ENCODE measurements around the gene HDAC11. TPM values are rescaled to one million over a fixed set of nuclear protein-coding genes. Genes with fewer than 3 reads are reported as not detected.
"Not testable (repeated sequence)": the region's sequence is repeated elsewhere in the genome, so short reads cannot be mapped to it uniquely, and the experiment has no call there.

HDAC11 gene
- total and polyA plus RNA-seq, 9 donors, result 14.9 to 20.2 (median 17.4) TPM

DNA sequence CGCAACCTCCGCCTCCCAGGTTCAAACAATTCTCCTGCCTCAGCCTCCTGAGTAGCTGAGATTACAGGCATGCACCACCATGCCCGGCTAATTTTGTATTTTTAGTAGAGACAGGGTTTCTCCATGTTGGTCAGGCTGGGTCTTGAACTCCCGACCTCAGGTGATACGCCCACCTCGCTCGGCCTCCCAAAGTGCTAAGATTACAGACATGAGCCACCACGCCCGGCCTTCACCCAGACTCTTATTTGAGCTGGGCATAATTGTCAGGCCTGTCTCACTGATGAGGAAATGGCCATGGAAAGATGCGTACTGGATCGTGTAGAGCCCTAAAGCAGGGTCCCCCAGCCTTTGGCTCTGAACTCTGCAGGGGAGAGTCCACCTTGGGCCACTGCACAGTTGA is 19.1 kb downstream of the HDAC11 start:
- not testable (repeated sequence) for H3K36me3 ChIP-seq (ENCODE audit: control insufficient read depth, insufficient read depth, low read length); H3K4me3 ChIP-seq (ENCODE audit: low read length); H3K27me3 ChIP-seq (ENCODE audit: control insufficient read depth, insufficient read depth, low read length); DNase-seq; H3K9me3 ChIP-seq (replicated peaks; ENCODE audit: control insufficient read depth, low read depth, low read length); H3K27ac ChIP-seq (ENCODE audit: low read length); H3K4me1 ChIP-seq (ENCODE audit: control insufficient read depth, insufficient read depth, low read length)
- WGBS (ENCODE audit: insufficient coverage), result 90% methylated on average over 9 of the region's 11 CpGs

DNA sequence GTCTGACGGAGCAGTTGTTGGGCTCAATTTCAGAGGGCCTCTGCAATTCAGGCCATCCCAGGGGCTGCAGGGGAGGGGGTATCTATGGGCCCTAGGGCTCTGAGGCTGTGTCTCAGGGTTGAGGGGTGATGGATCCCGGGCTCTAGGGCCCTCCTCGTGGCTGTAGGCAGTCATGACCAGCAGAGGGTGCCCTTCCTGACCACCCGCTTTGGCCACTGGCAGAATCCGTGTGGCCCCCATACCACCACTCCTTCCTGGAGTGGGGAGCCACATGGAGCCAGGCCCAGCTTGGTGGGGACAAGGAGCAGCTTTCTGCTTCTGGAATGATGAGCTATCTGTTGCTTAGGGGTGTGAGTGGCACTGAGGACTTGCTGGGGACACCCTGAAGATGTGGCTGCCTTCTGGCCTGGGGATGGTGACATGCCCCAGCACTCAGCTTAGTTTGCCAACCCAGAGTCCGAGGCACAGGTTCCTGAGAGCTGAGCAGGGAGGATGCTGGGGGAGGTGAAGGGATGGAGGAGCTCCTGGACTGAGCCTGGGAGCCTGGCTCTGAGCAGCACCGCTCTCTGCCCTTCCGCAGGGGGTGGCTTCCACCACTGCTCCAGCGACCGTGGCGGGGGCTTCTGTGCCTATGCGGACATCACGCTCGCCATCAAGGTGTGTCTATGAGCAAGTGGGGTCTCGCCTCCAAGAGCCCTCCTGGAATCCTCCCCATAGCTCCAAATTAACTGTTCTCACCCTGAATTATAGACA is 20.2 kb downstream of the HDAC11 start:
- H3K36me3 ChIP-seq (ENCODE audit: control insufficient read depth, insufficient read depth, low read length), result peaks cover 10% of the 10 kb centered on the region
- H3K4me1 ChIP-seq (ENCODE audit: control insufficient read depth, insufficient read depth, low read length), result peaks cover 9% of the 10 kb centered on the region
- no peaks in the 10 kb centered on the region for H3K9me3 ChIP-seq (replicated peaks; ENCODE audit: control insufficient read depth, low read depth, low read length)
- 92% methylated on average over 3 of the region's 15 CpGs for WGBS (ENCODE audit: insufficient coverage)
- H3K4me3 ChIP-seq (ENCODE audit: low read length), result no peak overlapping the region
- no peak for DNase-seq
- no peaks in the 10 kb centered on the region for H3K27me3 ChIP-seq (ENCODE audit: control insufficient read depth, insufficient read depth, low read length)
- H3K27ac ChIP-seq (ENCODE audit: low read length), result no peak overlapping the region

DNA sequence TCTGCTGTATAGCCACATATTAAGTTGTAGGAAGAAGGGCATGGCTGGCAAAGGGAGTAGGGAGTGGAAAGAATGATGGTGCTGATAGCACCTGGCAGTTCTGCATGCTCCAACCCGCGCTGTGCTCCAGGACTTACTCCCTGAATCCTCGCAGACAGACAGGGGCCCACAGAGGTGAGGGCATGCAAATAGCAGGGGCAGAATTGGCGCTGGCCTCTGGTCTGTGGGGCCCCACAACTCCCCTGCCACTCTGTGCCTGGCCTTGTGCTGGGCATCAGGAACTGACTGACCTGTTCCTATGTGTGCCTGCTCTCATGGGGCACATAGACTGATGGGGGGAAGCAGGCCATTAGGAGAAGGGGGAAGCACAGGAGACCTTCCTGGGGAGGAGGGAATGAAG is 20.9 kb downstream of the HDAC11 start:
- H3K4me3 ChIP-seq (ENCODE audit: low read length), result no peak overlapping the region
- no peaks in the 10 kb centered on the region for H3K27me3 ChIP-seq (ENCODE audit: control insufficient read depth, insufficient read depth, low read length)
- H3K27ac ChIP-seq (ENCODE audit: low read length), result no peak overlapping the region
- H3K36me3 ChIP-seq (ENCODE audit: control insufficient read depth, insufficient read depth, low read length), result peaks cover 10% of the 10 kb centered on the region
- WGBS (ENCODE audit: insufficient coverage), result 74% methylated on average over 4 of the region's 4 CpGs
- H3K9me3 ChIP-seq (replicated peaks; ENCODE audit: control insufficient read depth, low read depth, low read length), result no peaks in the 10 kb centered on the region
- H3K4me1 ChIP-seq (ENCODE audit: control insufficient read depth, insufficient read depth, low read length), result peaks cover 7% of the 10 kb centered on the region
- DNase-seq, result no peak

DNA sequence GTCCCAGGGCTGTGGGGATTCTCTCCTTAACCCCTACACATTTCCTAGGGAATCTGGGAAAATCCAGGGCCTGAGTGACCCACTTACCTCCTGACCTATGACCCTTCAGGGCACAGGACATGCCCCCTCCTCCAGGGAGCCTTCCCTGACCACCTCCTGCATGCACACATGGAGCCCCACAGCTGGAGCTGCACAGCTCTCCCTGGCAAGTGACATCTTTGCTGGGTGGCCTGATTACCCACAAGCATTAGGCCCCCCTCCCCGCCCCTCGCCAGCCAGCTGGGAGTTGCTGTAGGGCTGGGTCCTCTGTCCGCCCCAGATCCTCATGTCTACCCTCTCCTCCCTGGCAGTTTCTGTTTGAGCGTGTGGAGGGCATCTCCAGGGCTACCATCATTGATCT is 21.4 kb downstream of the HDAC11 start:
- no peaks in the 10 kb centered on the region for H3K9me3 ChIP-seq (replicated peaks; ENCODE audit: control insufficient read depth, low read depth, low read length)
- H3K27ac ChIP-seq (ENCODE audit: low read length), result no peak overlapping the region
- no peak for DNase-seq
- H3K27me3 ChIP-seq (ENCODE audit: control insufficient read depth, insufficient read depth, low read length), result no peaks in the 10 kb centered on the region
- WGBS (ENCODE audit: insufficient coverage), result 90% methylated on average over 4 of the region's 4 CpGs
- peaks cover 10% of the 10 kb centered on the region for H3K36me3 ChIP-seq (ENCODE audit: control insufficient read depth, insufficient read depth, low read length)
- H3K4me3 ChIP-seq (ENCODE audit: low read length), result no peak overlapping the region
- peaks cover 3% of the 10 kb centered on the region for H3K4me1 ChIP-seq (ENCODE audit: control insufficient read depth, insufficient read depth, low read length)

DNA sequence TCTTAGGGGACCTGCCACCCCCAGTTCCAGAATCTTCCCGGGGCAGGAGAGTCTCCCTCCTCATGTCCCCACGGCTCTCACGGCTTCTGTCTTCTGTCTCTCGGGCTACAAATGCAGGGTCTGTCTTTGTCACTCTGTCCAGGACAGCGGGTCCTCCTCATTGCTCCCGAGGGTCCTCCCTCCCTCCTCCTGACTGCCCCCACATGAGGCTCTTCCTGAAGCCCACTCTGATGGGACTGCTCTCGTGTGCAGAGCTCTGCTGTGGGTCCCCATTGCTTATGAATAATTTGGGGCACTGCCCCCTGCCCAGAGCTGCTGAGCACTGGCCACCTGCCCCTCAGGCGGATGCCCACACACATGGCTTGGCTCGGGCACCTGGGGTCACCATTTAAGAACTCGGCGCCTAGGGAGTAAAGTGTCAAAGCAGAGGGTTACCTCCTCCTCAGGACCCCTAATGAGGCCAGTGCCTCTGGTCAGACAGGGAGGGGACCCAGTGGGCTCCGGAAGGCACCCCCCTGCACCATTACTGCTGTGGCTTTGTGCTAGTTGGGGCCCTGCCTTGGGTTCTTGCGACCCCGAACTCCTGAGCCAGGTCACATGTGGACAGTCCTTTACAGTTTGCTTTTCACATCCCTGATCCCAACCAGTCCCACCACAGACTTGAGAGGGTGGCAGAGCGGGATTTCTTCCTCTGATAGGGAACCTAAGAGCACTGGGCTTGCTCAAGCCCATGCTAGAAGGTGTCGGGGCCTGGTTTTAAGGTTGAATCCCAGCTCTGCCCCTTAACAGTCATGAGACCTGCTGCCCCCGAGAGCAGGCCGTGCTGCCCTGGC is 22.1 kb downstream of the HDAC11 start:
- Histone ChIP-seq H3K9me3 (replicated peaks; ENCODE audit: control insufficient read depth, low read depth, low read length) (no peaks in the 10 kb centered on the region), H3K27me3 (ENCODE audit: control insufficient read depth, insufficient read depth, low read length) (no peaks in the 10 kb centered on the region), H3K27ac (ENCODE audit: low read length) (no peak overlapping the region), H3K4me1 (ENCODE audit: control insufficient read depth, insufficient read depth, low read length) (no peaks in the 10 kb centered on the region), H3K4me3 (ENCODE audit: low read length) (no peak overlapping the region), H3K36me3 (ENCODE audit: control insufficient read depth, insufficient read depth, low read length) (peaks cover 10% of the 10 kb centered on the region)
- DNase-seq, result no peak
- 80% methylated on average over 15 of the region's 18 CpGs for WGBS (ENCODE audit: insufficient coverage)

DNA sequence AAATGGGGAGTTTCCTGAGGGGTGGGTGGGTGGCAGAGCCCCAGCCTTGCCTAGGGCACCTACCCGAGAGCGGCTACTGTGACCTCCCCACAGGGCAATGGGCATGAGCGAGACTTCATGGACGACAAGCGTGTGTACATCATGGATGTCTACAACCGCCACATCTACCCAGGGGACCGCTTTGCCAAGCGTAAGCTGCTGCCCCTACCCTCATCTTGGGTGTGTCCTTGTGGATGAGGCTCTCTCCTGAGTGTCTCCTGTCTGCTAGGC is 22.6 kb downstream of the HDAC11 start:
- H3K4me1 ChIP-seq (ENCODE audit: control insufficient read depth, insufficient read depth, low read length), result peaks cover under 1% of the 10 kb centered on the region
- no peak for DNase-seq
- 96% methylated on average over 8 of the region's 8 CpGs for WGBS (ENCODE audit: insufficient coverage)
- no peaks in the 10 kb centered on the region for H3K27me3 ChIP-seq (ENCODE audit: control insufficient read depth, insufficient read depth, low read length)
- H3K27ac ChIP-seq (ENCODE audit: low read length), result no peak overlapping the region
- no peaks in the 10 kb centered on the region for H3K9me3 ChIP-seq (replicated peaks; ENCODE audit: control insufficient read depth, low read depth, low read length)
- peaks cover 10% of the 10 kb centered on the region for H3K36me3 ChIP-seq (ENCODE audit: control insufficient read depth, insufficient read depth, low read length)
- no peak overlapping the region for H3K4me3 ChIP-seq (ENCODE audit: low read length)

DNA sequence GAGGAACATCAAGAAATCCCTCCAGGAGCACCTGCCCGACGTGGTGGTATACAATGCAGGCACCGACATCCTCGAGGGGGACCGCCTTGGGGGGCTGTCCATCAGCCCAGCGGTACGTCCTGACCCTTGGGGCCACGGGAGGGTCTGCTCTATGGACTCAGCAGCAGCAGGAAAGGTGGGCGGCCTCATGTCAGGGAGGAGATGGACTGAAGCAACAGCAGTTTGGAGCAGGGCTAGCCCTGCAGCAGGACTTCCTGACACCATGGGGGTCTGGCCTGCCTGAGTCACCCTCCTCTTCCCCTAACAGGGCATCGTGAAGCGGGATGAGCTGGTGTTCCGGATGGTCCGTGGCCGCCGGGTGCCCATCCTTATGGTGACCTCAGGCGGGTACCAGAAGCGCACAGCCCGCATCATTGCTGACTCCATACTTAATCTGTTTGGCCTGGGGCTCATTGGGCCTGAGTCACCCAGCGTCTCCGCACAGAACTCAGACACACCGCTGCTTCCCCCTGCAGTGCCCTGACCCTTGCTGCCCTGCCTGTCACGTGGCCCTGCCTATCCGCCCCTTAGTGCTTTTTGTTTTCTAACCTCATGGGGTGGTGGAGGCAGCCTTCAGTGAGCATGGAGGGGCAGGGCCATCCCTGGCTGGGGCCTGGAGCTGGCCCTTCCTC is 24.2 kb downstream of the HDAC11 start:
- no peak overlapping the region for H3K4me3 ChIP-seq (ENCODE audit: low read length)
- no peak for DNase-seq
- peaks cover 10% of the 10 kb centered on the region for H3K36me3 ChIP-seq (ENCODE audit: control insufficient read depth, insufficient read depth, low read length)
- H3K27ac ChIP-seq (ENCODE audit: low read length), result no peak overlapping the region
- no peaks in the 10 kb centered on the region for H3K9me3 ChIP-seq (replicated peaks; ENCODE audit: control insufficient read depth, low read depth, low read length)
- H3K4me1 ChIP-seq (ENCODE audit: control insufficient read depth, insufficient read depth, low read length), result peaks cover 6% of the 10 kb centered on the region
- no peaks in the 10 kb centered on the region for H3K27me3 ChIP-seq (ENCODE audit: control insufficient read depth, insufficient read depth, low read length)
- WGBS (ENCODE audit: insufficient coverage), result 90% methylated on average over 22 of the region's 23 CpGs

DNA sequence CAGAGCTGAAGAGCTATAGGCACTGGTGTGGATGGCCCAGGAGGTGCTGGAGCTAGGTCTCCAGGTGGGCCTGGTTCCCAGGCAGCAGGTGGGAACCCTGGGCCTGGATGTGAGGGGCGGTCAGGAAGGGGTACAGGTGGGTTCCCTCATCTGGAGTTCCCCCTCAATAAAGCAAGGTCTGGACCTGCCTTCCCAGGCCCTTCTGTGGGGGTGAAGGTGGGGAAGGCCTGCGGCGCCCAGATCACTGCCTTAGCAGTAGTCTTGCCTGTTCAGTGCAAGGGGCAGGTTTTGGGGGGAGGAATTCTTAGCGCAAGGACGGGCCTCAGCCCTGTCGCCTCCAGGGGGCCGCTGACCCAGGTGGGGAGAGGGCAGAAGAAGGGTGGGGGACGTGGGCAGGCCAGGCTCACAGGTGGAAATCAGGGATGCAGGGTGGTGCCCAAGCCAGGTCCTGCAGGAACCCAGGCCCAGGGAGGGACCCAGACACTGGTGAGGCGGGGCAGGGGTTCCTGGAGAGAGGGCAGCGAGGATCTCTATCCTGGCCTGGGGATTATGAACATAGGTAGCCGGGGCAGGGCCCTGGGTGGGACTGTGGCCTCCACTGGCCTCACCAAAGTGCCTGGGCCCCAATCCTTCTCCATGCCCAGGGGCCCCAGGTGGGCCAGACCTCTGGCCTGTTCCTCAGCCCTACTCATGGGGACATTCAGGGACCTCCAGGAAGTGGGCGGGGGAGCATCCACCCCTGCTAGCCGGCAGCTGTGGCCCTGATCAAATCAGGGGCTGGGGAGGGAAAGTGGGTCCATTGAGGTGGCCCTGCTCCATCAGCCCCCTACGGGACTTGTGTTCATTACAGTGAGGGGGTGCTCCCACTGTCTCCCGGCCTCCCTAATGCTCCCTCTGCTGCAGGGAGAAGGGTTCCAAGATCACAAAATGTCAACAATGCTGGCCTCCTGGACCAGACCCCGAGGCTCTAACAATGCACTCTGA is 25.3 kb downstream of the HDAC11 start:
- no peak for DNase-seq
- Histone ChIP-seq H3K27me3 (ENCODE audit: control insufficient read depth, insufficient read depth, low read length) (no peaks in the 10 kb centered on the region), H3K36me3 (ENCODE audit: control insufficient read depth, insufficient read depth, low read length) (peaks cover 10% of the 10 kb centered on the region), H3K9me3 (replicated peaks; ENCODE audit: control insufficient read depth, low read depth, low read length) (no peaks in the 10 kb centered on the region), H3K4me1 (ENCODE audit: control insufficient read depth, insufficient read depth, low read length) (peaks cover 6% of the 10 kb centered on the region), H3K4me3 (ENCODE audit: low read length) (no peak overlapping the region), H3K27ac (ENCODE audit: low read length) (no peak overlapping the region)
- 83% methylated on average over 12 of the region's 16 CpGs for WGBS (ENCODE audit: insufficient coverage)

DNA sequence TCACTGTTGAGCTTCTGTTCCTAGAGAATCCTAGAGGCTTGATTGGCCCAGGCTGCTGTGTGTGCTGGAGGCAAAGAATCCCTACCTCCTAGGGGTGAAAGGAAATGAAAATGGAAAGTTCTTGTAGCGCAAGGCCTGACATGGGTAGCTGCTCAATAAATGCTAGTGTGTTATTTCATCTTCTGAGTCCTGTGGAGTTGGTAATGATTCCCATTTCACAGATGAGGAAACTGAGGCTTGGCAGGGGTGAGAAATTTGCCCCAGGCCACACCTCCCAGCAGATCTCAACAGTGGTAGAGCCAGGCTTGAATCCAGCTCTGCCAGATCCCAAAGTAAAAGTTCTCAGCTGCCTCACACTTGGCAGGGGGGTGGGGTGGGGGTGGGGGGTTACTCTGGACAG is 26.1 kb downstream of the HDAC11 start:
- DNase-seq, result no peak
- Histone ChIP-seq H3K36me3 (ENCODE audit: control insufficient read depth, insufficient read depth, low read length) (peaks cover 9% of the 10 kb centered on the region), H3K27ac (ENCODE audit: low read length) (no peak overlapping the region), H3K27me3 (ENCODE audit: control insufficient read depth, insufficient read depth, low read length) (no peaks in the 10 kb centered on the region), H3K9me3 (replicated peaks; ENCODE audit: control insufficient read depth, low read depth, low read length) (no peaks in the 10 kb centered on the region), H3K4me3 (ENCODE audit: low read length) (no peak overlapping the region), H3K4me1 (ENCODE audit: control insufficient read depth, insufficient read depth, low read length) (peaks cover 6% of the 10 kb centered on the region)
- 80% methylated on average over 1 of the region's 1 CpG for WGBS (ENCODE audit: insufficient coverage)
